Mucosa of descending colon (tissue), 3 donors: ENCODE results near the gene XIRP2. TPM values are rescaled to one million over a fixed set of nuclear protein-coding genes. Genes with fewer than 3 reads are reported as not detected.
A peak's percentile ranks its signal among the peaks of the same experiment; 100 is the strongest.

Experiments used
- ATAC-seq: fragments of 200-7000 bp; cut with Tn5 transposase; one replicate; pipeline ENCODE4 v1.9.1; 2020; ENCODE audit warnings: mild to moderate bottlenecking, moderate library complexity
- DNase-seq, 3 donors: peaks; one replicate each; pipeline ENCODE4 v3.0.0-alpha.2; 2020
- H3K36me3 ChIP-seq: fragments of 200-600 bp; one replicate; pipeline ENCODE4 v1.8.0; 2021; ENCODE audit warnings: low read depth, mild to moderate bottlenecking
- H3K4me1 ChIP-seq: fragments of 200-600 bp; one replicate; pipeline ENCODE4 v1.8.0; 2021; ENCODE audit warnings: low read depth, mild to moderate bottlenecking
- H3K4me3 ChIP-seq: fragments of 200-600 bp; one replicate; pipeline ENCODE4 v1.8.0; 2021; ENCODE audit warnings: mild to moderate bottlenecking
- H3K9me3 ChIP-seq: fragments of 200-600 bp; one replicate; pipeline ENCODE4 v1.8.0; 2021; ENCODE audit warnings: mild to moderate bottlenecking
- intact Hi-C, 2 donors: fragments of 100-400 bp; cut with DNase I in 1 of 2; cut with micrococcal nuclease in 1 of 2; formaldehyde crosslinking; loops; one replicate each; pipeline versions ENCODE4 v1.11.0 to v1.11.1; 2022; cut with DNase I, micrococcal nuclease
- total RNA-seq, 3 donors: library from RNA; stranded (reverse); fragmentation: NEBNext Ultra II Directional in 2 of 3; extraction: Animal tissue kit (Norgen Biotek cat#: 25700) in 2 of 3; gene quantifications; one replicate each; pipeline versions ENCODE4 v1.2.1 to v1.2.4, GENCODE V29; 2021 to 2023
- TF ChIP-seq, protein P1 (sequence below): fragments of 200-600 bp; IDR thresholded peaks from one replicate; pipeline ENCODE4 v1.8.0; 2022; ENCODE audit warnings: antibody characterized with exemption, mild to moderate bottlenecking
- donor health status: DM: no; HTN: no; CAD: no; lungs with moderate emphysema.
- donor health status: DM: no; HTN: no; CAD: no.
- donor health status: DM: no; HTN: yes; CAD: no.

The XIRP2 gene
- total RNA-seq, 3 donors from 2014 or later = 0.29 to 0.55 TPM; not detected in 1

DNA sequence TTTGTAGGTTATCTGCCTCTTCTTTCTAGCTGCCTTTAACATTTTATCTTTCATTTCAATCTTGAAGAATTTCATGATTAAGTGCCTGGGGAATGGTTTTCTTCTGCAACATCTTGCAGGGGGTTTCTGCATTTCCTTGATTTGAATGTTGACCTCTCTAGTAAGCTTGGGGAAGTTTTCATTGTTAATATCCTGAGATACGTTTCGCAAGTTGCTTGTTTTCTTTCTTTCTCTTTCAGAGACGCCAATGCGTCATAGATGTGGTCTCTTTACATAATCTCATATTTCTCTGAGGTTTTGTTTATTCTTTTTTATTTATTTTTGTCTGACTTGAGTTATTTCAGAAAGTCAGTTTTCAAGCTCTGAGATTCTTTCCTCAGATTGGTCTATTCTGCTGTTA lies 225.7 kb downstream of the XIRP2 start:
- TF ChIP-seq, protein P1, sequence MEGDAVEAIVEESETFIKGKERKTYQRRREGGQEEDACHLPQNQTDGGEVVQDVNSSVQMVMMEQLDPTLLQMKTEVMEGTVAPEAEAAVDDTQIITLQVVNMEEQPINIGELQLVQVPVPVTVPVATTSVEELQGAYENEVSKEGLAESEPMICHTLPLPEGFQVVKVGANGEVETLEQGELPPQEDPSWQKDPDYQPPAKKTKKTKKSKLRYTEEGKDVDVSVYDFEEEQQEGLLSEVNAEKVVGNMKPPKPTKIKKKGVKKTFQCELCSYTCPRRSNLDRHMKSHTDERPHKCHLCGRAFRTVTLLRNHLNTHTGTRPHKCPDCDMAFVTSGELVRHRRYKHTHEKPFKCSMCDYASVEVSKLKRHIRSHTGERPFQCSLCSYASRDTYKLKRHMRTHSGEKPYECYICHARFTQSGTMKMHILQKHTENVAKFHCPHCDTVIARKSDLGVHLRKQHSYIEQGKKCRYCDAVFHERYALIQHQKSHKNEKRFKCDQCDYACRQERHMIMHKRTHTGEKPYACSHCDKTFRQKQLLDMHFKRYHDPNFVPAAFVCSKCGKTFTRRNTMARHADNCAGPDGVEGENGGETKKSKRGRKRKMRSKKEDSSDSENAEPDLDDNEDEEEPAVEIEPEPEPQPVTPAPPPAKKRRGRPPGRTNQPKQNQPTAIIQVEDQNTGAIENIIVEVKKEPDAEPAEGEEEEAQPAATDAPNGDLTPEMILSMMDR = no peak
- Histone ChIP-seq H3K9me3 (peaks cover 1% of the 10 kb centered on the region), H3K4me3 (no peak overlapping the region), H3K4me1 (no peaks in the 10 kb centered on the region), H3K36me3 (no peaks in the 10 kb centered on the region)
- intact Hi-C loops = no loop called here
- DNase-seq = no peak
- no peak for ATAC-seq

DNA sequence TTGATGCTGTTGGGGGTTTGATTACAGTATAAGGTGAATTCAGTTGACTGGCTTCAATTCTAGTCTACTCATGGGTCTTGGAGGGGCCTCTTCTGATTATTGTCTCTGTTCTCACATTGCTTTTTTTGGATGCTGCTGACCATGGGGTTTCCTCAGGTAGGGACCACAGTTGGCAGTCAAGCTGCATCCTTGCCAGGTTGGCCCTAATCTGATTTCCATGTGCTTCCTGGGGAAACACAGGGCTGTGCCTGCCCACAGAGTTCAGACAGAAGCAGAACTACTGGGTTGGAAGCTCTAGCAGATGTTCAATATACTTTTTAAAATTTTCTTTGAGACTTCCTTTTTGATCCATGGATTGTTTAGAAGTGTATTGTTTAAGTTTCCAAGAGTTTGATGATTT lies 227.3 kb downstream of the XIRP2 start:
- no peaks in the 10 kb centered on the region for H3K4me1 ChIP-seq
- DNase-seq = no peak

DNA sequence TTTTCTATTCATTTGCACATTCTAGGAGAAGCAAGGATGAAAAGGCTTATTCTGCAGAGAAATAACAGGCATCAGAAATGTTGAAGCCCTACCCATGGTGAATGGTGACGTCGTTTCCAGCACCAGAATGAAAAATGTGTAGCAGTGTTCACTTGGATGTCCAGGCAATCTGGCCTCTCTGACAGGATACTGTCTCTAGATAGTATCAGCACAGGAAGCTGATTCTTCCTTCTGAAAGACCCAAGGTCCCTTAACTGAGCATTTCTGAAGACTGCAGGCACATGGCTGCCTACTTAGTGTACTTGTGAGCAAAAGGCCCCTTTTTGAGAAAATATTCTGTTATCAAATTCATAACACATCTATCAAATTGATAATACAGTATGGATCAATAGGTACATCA lies 234.1 kb downstream of the XIRP2 start:
- Histone ChIP-seq H3K36me3 (no peaks in the 10 kb centered on the region), H3K4me1 (no peaks in the 10 kb centered on the region), H3K4me3 (no peak overlapping the region), H3K9me3 (no peaks in the 10 kb centered on the region)
- ATAC-seq (no peak), DNase-seq (no peak)
- TF ChIP-seq, protein P1 = no peak
- intact Hi-C loops = no loop called here

More for the DNA sequence above, 227.3 kb downstream of the XIRP2 start:
- TF ChIP-seq, protein P1 = no peak
- Histone ChIP-seq H3K9me3 (no peaks in the 10 kb centered on the region), H3K36me3 (no peaks in the 10 kb centered on the region), H3K4me3 (no peak overlapping the region)
- no peak for ATAC-seq
- intact Hi-C loops = no loop called here

DNA sequence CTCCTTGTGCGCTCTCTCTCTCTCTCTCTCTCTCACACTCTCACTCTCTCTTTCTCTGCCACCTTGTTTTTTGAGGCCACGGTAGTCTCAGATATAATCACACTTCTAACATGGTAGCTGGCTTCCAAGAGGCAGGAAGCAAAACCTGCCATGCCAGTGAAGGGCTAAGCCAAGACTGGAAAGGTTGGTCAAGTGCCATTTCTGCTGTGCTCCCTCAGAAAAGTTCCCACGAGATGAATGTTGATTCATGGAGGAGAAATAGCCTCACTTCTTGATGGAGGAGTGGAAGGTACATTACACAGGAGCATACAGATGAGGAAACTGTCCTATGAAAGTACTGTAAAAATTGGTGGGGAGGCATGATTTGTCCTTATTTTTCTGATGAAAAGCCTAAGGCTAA lies 237.9 kb downstream of the XIRP2 start:
- Histone ChIP-seq H3K36me3 (no peaks in the 10 kb centered on the region), H3K9me3 (no peaks in the 10 kb centered on the region), H3K4me1 (no peaks in the 10 kb centered on the region), H3K4me3 (no peak overlapping the region)
- DNase-seq = no peak
- intact Hi-C loops = no loop called here
- no peak for ATAC-seq
- TF ChIP-seq, protein P1 = no peak

DNA sequence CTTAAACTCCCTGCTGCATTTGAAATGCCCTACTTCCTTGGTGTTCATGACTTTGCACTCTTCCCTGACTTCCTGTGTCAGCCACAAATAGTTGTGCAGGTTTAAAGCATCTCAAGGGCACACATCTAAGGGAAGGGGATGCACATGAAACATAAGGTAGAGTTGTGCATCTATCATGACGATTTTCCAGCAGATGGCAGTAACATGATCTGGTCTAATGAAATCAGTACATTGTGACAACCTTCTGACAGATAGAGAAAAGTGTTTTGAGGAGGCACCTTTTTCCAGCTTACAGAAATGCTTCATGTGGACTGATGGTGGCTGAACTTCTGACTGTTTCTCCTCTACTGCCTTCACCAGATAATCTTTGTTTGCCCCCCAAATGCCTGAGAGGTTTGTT lies 238.9 kb downstream of the XIRP2 start:
- intact Hi-C loops = no loop called here
- H3K9me3 ChIP-seq = no peaks in the 10 kb centered on the region
- ATAC-seq (no peak), DNase-seq (peak in 1 of 3 donors; percentile 12)
- H3K4me3 ChIP-seq = no peak overlapping the region
- no peaks in the 10 kb centered on the region for H3K36me3 ChIP-seq
- no peaks in the 10 kb centered on the region for H3K4me1 ChIP-seq
- TF ChIP-seq, protein P1 = no peak

DNA sequence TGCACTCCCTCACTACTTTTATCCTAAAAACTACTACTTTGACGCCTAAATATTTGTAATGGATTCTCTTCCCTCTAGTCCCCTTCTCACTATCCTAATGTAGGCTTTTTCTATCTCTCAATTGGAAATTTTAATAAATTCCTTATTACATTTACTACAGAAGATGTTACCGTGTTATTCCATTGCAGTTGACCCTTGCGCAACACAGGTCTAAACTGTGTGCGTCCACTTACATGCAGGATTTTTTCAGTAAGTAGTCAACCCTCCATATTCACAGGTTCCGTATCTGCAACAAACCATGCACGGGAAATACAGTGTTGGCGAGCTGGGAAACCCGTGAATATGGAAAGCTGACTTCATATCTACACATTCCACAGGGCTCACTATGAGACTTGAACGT lies 239.8 kb downstream of the XIRP2 start:
- no peaks in the 10 kb centered on the region for H3K4me1 ChIP-seq
- ATAC-seq = no peak
- no peak overlapping the region for H3K4me3 ChIP-seq
- TF ChIP-seq, protein P1 = no peak
- DNase-seq = no peak
- no peaks in the 10 kb centered on the region for H3K36me3 ChIP-seq
- no peaks in the 10 kb centered on the region for H3K9me3 ChIP-seq
- intact Hi-C loops = no loop called here
